ENCODE data around the gene S100A3.

S100A3 gene

GRCh38 chr1:153547560-153548551 is 1.2 kb downstream of the S100A3 start:
- no peak for DNase-seq

- DNase-seq = no peak
Measured at GRCh38 chr1:153546796-153547559, 2.1 kb downstream of the S100A3 start.

GRCh38 chr1:153546371-153546770 is 2.7 kb downstream of the S100A3 start:
- no peak for DNase-seq

GRCh38 chr1:153545067-153546055 is 3.7 kb downstream of the S100A3 start, which contains the start of gene S100A4:
Gene S100A4, minus strand, starts transcription at chr1:153545806. Its CDS starts 1,012 bp downstream, at chr1:153544794.
- DNase-seq = peak; percentile 60

GRCh38 chr1:153544453-153545066 is 4.5 kb downstream of the S100A3 start:
- no peak for DNase-seq

- DNase-seq = no peak
Measured at GRCh38 chr1:153543736-153544135, 5.3 kb downstream of the S100A3 start.

GRCh38 chr1:153542956-153543711 is 5.9 kb downstream of the S100A3 start:
- DNase-seq = no peak

- DNase-seq = no peak
Measured at GRCh38 chr1:153541641-153542590, 7.1 kb downstream of the S100A3 start.

GRCh38 chr1:153540394-153541361 is 8.4 kb downstream of the S100A3 start, which contains the start of gene S100A5:
Gene S100A5, minus strand, starts transcription at chr1:153540934. Its CDS starts 743 bp downstream, at chr1:153540191.
- peak; percentile 21 for DNase-seq

- DNase-seq = no peak
Measured at GRCh38 chr1:153539395-153540093, 9.5 kb downstream of the S100A3 start.

- DNase-seq = no peak
Measured at GRCh38 chr1:153538315-153538821, 10.7 kb downstream of the S100A3 start.

GRCh38 chr1:153537376-153537730 is 11.7 kb downstream of the S100A3 start:
- DNase-seq = no peak

GRCh38 chr1:153536671-153537375 is 12.2 kb downstream of the S100A3 start:
- no peak for DNase-seq

- DNase-seq = peak; percentile 92
Measured at GRCh38 chr1:153536012-153536670, 12.9 kb downstream of the S100A3 start.

GRCh38 chr1:153535242-153536011 is 13.6 kb downstream of the S100A3 start, which contains the start of gene S100A6:
Gene S100A6, minus strand, starts transcription at chr1:153535991. Its CDS starts 652 bp downstream, at chr1:153535339.
- DNase-seq = peak; percentile 46

GRCh38 chr1:153534925-153535241 is 14.2 kb downstream of the S100A3 start:
- DNase-seq = no peak

Measured in NK-92 treated with Interleukin-12 subunit alpha and Interleukin-12 subunit beta, amount 100 ng/mL, for 24 hours (cell line).